ENCODE measurements around the gene STK33. TPM values are rescaled to one million over a fixed set of nuclear protein-coding genes. Genes with fewer than 3 reads are reported as not detected.

STK33 gene
- total RNA-seq, 3 donors from 2014 or later = 0.90 to 15.1 (median 3.4) TPM

DNA sequence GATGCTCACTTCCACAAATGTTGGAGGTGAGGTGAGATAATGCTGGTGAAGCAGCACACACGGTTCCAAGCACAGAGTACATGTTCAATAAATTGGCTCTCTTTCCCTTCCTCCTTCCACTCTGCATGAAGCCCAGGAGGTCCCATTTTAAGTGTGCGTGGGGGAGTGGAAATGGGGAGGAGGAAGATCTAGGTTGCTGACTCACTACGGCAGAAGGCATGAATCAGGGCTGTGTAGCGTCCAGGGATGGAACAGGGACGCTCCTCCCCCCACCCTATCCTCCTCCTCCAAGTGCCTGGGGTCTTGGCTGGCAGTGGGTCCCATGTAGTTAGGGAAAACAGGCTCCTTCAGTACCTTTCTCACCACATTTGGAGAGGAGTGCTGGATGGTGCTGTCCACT, 44.3 kb upstream of the STK33 start:
- H3K36me3 ChIP-seq (ENCODE audit: low read depth) = no peaks in the 10 kb centered on the region
- ATAC-seq (no peak), DNase-seq (no peak)
- no peak overlapping the region for H3K4me3 ChIP-seq
- intact Hi-C loops (cut with DNase I, micrococcal nuclease) = no loop called here
- H3K9me3 ChIP-seq = peaks cover 4% of the 10 kb centered on the region
- TF ChIP-seq, protein P1, sequence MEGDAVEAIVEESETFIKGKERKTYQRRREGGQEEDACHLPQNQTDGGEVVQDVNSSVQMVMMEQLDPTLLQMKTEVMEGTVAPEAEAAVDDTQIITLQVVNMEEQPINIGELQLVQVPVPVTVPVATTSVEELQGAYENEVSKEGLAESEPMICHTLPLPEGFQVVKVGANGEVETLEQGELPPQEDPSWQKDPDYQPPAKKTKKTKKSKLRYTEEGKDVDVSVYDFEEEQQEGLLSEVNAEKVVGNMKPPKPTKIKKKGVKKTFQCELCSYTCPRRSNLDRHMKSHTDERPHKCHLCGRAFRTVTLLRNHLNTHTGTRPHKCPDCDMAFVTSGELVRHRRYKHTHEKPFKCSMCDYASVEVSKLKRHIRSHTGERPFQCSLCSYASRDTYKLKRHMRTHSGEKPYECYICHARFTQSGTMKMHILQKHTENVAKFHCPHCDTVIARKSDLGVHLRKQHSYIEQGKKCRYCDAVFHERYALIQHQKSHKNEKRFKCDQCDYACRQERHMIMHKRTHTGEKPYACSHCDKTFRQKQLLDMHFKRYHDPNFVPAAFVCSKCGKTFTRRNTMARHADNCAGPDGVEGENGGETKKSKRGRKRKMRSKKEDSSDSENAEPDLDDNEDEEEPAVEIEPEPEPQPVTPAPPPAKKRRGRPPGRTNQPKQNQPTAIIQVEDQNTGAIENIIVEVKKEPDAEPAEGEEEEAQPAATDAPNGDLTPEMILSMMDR (IDR thresholded peaks at IDR 0.05) = no peak
- H3K4me1 ChIP-seq (ENCODE audit: low read depth) = no peaks in the 10 kb centered on the region

DNA sequence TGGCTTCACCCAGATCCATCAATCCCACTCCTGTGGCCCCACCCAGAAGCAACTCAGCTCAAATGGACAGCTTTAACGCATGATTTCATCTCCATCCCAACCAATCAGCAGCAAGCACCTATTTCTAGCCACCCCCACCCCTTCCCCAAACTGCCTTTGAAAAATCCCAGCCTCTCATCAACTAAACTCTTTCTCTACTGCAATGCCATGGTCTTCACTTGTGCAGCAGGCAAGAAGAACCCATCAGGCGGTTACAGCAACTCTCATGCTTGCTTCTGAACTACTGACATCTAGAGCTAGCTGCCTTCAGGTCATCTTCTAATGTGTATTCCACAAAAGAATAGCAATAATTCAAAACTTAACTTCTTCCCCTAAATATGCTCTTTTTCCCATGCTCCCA, 42.1 kb upstream of the STK33 start:
- ATAC-seq (no peak), DNase-seq (no peak)
- Histone ChIP-seq H3K36me3 (ENCODE audit: low read depth) (no peaks in the 10 kb centered on the region), H3K9me3 (peaks cover 4% of the 10 kb centered on the region), H3K4me3 (no peak overlapping the region), H3K4me1 (ENCODE audit: low read depth) (no peaks in the 10 kb centered on the region)
- TF ChIP-seq, protein P1 (IDR thresholded peaks at IDR 0.05) = no peak
- intact Hi-C loops (cut with DNase I, micrococcal nuclease) = no loop called here

DNA sequence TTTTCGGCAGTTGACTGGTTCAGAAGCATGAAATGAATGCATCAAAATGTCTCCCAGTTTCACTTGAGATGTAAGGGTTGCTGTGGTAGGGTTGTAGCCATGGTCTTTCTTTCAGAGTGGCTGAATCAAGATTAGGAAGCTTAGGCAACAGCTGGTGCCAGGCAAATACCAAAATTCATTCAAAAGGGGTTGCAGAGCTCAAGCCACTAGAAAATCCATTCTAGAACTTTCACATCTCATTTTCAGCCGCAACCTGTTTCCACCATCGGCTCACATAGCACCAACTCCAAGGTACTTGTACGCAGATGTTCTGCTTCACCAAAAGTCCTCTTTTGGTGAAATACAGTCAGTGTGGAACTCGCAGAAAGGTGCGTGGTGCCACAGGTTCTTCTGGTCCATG, 40.5 kb upstream of the STK33 start:
- Histone ChIP-seq H3K9me3 (peaks cover 4% of the 10 kb centered on the region), H3K4me1 (ENCODE audit: low read depth) (no peaks in the 10 kb centered on the region), H3K36me3 (ENCODE audit: low read depth) (no peaks in the 10 kb centered on the region), H3K4me3 (no peak overlapping the region)
- TF ChIP-seq, protein P1 (IDR thresholded peaks at IDR 0.05) = no peak
- no peak for ATAC-seq
- intact Hi-C loops (cut with DNase I, micrococcal nuclease) = no loop called here
- DNase-seq = no peak

DNA sequence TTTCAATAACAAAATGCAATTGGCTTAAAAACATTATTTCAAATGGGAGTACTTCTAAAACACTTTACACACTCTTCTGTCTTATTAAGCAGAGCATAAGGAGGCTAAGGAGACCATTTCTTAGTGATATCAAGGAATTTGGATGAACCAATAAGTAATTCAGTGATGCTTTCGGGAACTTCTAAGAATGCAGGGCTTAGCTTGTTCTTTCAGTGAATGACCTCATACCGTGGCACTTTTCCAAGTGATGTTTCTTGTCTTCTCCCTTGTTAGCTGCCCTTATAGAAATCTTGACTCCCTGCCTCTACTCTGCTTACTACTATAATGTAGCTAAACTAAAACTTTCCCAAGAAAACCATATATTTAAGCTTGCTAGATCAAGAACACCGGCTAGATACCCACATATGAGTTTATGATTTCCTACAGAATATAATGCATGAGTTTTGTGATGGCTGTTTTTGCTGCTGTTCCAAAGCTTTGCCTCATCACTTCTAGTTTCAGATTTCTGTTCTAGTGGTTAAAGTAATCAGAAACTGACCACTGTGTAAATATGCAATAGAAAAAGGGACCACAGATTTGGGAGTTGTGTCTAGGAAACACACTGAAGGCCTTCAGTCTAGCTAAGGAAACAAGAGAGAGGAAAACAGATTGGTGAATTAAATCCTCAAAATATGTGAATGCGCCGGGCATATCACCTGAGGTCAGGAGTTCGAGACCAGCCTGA, 37.5 kb upstream of the STK33 start:
- H3K36me3 ChIP-seq (ENCODE audit: low read depth) = no peaks in the 10 kb centered on the region
- no peak overlapping the region for H3K4me3 ChIP-seq
- intact Hi-C loops (cut with DNase I, micrococcal nuclease) = no loop called here
- DNase-seq (peak in 1 of 3 donors; percentile 27), ATAC-seq (no peak)
- peaks cover 3% of the 10 kb centered on the region for H3K9me3 ChIP-seq
- TF ChIP-seq, protein P1 (IDR thresholded peaks at IDR 0.05) = no peak
- H3K4me1 ChIP-seq (ENCODE audit: low read depth) = no peaks in the 10 kb centered on the region

DNA sequence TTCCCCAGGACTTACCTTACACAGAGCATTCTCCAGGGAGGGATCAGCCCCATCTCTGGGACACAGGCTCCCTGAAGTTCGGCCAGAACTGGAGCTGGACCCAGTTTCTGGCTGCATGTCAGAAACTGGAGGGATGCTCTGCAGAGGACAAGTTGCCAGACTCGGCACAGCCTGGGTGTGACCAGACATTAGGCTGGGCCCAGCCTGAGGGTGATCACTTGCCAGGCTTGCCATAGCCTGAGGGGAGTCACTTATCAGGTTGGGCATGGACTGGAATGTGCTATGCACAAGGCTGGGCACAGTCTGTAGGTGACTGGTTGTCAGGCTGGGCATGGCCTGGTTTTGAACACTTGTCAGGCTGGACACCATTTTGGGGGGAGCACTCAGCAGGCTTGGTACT, 30.7 kb upstream of the STK33 start:
- DNase-seq = no peak
- no peaks in the 10 kb centered on the region for H3K36me3 ChIP-seq (ENCODE audit: low read depth)
- TF ChIP-seq, protein P1 (IDR thresholded peaks at IDR 0.05) = no peak
- ATAC-seq = no peak
- H3K4me1 ChIP-seq (ENCODE audit: low read depth) = no peaks in the 10 kb centered on the region
- intact Hi-C loops (cut with DNase I, micrococcal nuclease) = no loop called here
- H3K9me3 ChIP-seq = no peaks in the 10 kb centered on the region
- H3K4me3 ChIP-seq = no peak overlapping the region
